GM19193 (cell line): Measurements from ENCODE around the gene SPANXC.
"Not testable (repeated sequence)": the region's sequence is repeated elsewhere in the genome, so short reads cannot be mapped to it uniquely, and the experiment has no call there.

Source experiments
- POLR2A ChIP-seq: IDR thresholded peaks from 4 replicates; pipeline ENCODE4 v1.6.1; 2011; ENCODE audit not compliant: insufficient read depth, insufficient read length; ENCODE audit errors: extremely low read depth

Gene SPANXC

GRCh38 chrX:141242417-141242816 lies at the start of gene SPANXC:
SPANXC (minus strand) TSS chrX:141242517; CDS start chrX:141242457, 60 bp downstream.
- not testable (repeated sequence) for TF ChIP-seq POLR2A

GRCh38 chrX:141279476-141279875 lies 37.2 kb upstream of the SPANXC start:
- no peak for TF ChIP-seq POLR2A

- TF ChIP-seq POLR2A, result no peak
These were observed 36.0 kb upstream of the SPANXC start for GRCh38 chrX:141278306-141278705.

- TF ChIP-seq POLR2A, result no peak
These were observed 15.8 kb upstream of the SPANXC start for GRCh38 chrX:141258080-141258479.

- no peak for TF ChIP-seq POLR2A
These were observed 20.7 kb downstream of the SPANXC start for GRCh38 chrX:141221611-141222010.

GRCh38 chrX:141220342-141221008 lies 21.8 kb downstream of the SPANXC start:
- TF ChIP-seq POLR2A, result no peak

GRCh38 chrX:141214196-141214595 lies 28.1 kb downstream of the SPANXC start:
- no peak for TF ChIP-seq POLR2A

- TF ChIP-seq POLR2A, result no peak
These were observed 40.4 kb downstream of the SPANXC start for GRCh38 chrX:141201962-141202361.
